ENCODE results near the gene DESI1. TPM values are rescaled to one million over a fixed set of nuclear protein-coding genes. Genes with fewer than 3 reads are reported as not detected.
A peak's percentile ranks its signal among the peaks of the same experiment; 100 is the strongest.

Gene DESI1
- total and polyA plus RNA-seq, 2 of the 13 experiments (the other 11 are each of a cell fraction or from before 2014, with no cell fraction given) = 21.6 to 29.2 TPM

GRCh38 chr22:41620589-41621098 lies at the start of gene DESI1 (continued):
- TF ChIP-seq AHDC1 (CRISPR knock-in tag; IDR thresholded peaks at IDR 0.05; ENCODE audit: borderline replicate concordance) (0 out of 2 replicates have a peak, but pooled peaks have one; percentile 5), ZNF562 (CRISPR knock-in tag; IDR thresholded peaks at IDR 0.05; ENCODE audit: borderline replicate concordance) (no peak), ZNF75D (CRISPR knock-in tag; IDR thresholded peaks at IDR 0.05; ENCODE audit: borderline replicate concordance) (no peak), HNRNPH1 (optimal IDR thresholded peaks at IDR 0.05; ENCODE audit: low read depth, low read length) (no peak), HNF1B (CRISPR knock-in tag; IDR thresholded peaks at IDR 0.05) (no peak), ZNF746 (CRISPR knock-in tag; IDR thresholded peaks at IDR 0.05) (no peak), ZNF224 (CRISPR knock-in tag; IDR thresholded peaks at IDR 0.05) (0 out of 2 replicates have a peak, but pooled peaks have one; percentile 14), PRDM10 (CRISPR knock-in tag; IDR thresholded peaks at IDR 0.05; ENCODE audit: low read depth) (peak; percentile 33; the same call in 1 of the 2 replicates), NFE2L1 (CRISPR knock-in tag; IDR thresholded peaks at IDR 0.05; ENCODE audit: borderline replicate concordance) (no peak), BCL3 (CRISPR knock-in tag; IDR thresholded peaks at IDR 0.05) (no peak), SOX6 (IDR thresholded peaks at IDR 0.05) (no peak), SOX6 (CRISPR knock-in tag; IDR thresholded peaks at IDR 0.05) (peak; percentile 49; the same call in 1 of the 2 replicates), ZNF501 (CRISPR knock-in tag; IDR thresholded peaks at IDR 0.05) (no peak; the same call in 1 of the 2 replicates), TCF12 (IDR thresholded peaks at IDR 0.05) (no peak), TCF12 (CRISPR knock-in tag; IDR thresholded peaks at IDR 0.05) (peak; percentile 74; the same call in 1 of the 2 replicates), KLF6 (CRISPR knock-in tag; IDR thresholded peaks at IDR 0.05) (0 out of 2 replicates have a peak, but pooled peaks have one; percentile 44), MTF2 (CRISPR knock-in tag; IDR thresholded peaks at IDR 0.05; ENCODE audit: borderline replicate concordance) (no peak), NFATC3 (CRISPR knock-in tag; IDR thresholded peaks at IDR 0.05) (no peak)

All from HepG2 (cell line).